RWPE2 (cell line): ENCODE results near the gene DARS1.
"Not testable (repeated sequence)": the region's sequence is repeated elsewhere in the genome, so short reads cannot be mapped to it uniquely, and the experiment has no call there.

Experiments used
- ATAC-seq: fragments of 200-7000 bp; cut with Tn5 transposase; 3 replicates; pipeline ENCODE4 v1.9.1; 2021; ENCODE audit warnings: low read depth
- DNase-seq: peaks from one replicate; pipeline ENCODE4 v3.0.0-alpha.2; 2020; ENCODE audit warnings: low spot score
- H3K27ac ChIP-seq: fragments of 450-650 bp; 2 replicates; pipeline ENCODE4 v1.5.1; 2017; ENCODE audit warnings: mild to moderate bottlenecking; ENCODE audit not compliant: poor library complexity, severe bottlenecking
- H3K27me3 ChIP-seq: fragments of 250-450 bp; sonication (Bioruptor Pico); 2 replicates; pipeline ENCODE4 v1.5.1; 2021; ENCODE audit warnings: mild to moderate bottlenecking, moderate library complexity; ENCODE audit not compliant: insufficient read depth, poor library complexity, severe bottlenecking
- H3K36me3 ChIP-seq: fragments of 250-450 bp; sonication (Bioruptor Pico); 2 replicates; pipeline ENCODE4 v1.5.1; 2020; ENCODE audit warnings: low read depth, mild to moderate bottlenecking, moderate library complexity
- H3K4me1 ChIP-seq: fragments of 250-450 bp; sonication (Bioruptor Pico); 2 replicates; pipeline ENCODE4 v1.5.1; 2021; ENCODE audit warnings: mild to moderate bottlenecking, moderate library complexity; ENCODE audit not compliant: insufficient read depth, poor library complexity, severe bottlenecking
- H3K4me3 ChIP-seq: fragments of 250-450 bp; sonication (Bioruptor Pico); 2 replicates; pipeline ENCODE4 v1.5.1; 2021; ENCODE audit warnings: mild to moderate bottlenecking, moderate library complexity; ENCODE audit not compliant: severe bottlenecking
- H3K9me3 ChIP-seq: fragments of 250-450 bp; sonication (Bioruptor Pico); 2 replicates; pipeline ENCODE4 v1.5.1; 2021; ENCODE audit warnings: mild to moderate bottlenecking, moderate library complexity; ENCODE audit not compliant: severe bottlenecking
- TF ChIP-seq, protein P1 (sequence below): fragments of 450-650 bp; IDR thresholded peaks from one replicate; pipeline ENCODE4 v1.5.1; 2017; ENCODE audit warnings: mild to moderate bottlenecking, moderate library complexity; ENCODE audit not compliant: poor library complexity, severe bottlenecking

Gene DARS1

DNA sequence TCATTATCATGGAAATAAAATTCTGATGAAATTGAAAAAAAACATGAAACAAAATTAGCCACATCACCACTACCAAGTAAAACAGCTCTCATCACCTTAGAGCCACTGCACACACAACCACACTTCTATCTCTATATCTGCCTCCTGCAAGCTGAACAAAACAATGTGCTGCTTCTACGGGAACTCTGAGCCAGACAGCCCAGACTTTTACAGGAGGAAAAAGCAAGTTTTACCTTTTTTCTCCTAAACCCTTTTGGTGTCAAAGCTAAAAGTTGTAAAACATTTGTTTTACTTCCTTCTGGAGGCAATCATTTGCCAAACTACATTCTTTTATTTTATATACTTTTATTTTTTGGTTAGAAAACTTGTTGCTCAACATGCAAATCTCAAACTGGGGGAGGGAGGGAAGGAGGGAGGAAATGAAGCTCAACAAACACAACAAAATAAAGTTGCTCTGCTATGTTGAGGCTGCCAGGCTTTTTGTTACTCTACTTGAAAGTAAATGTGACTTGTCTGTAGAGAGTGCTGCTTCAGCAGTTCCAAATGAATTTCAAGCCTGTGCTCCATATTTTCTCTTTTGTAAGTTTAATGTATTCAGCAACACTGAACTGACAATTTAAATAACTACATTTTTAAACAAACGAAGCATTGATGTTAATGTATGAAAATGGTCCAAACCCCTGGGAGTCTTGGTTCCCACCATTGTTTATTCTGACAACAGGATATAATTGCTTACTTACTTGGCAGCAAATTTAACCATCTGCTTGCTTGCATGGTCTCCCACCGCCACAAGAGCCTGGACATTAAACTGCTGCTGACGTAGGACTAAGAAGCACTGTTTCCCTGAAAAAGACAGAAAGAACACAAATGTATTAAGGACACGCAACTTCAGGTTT is 24.5 kb downstream of the DARS1 start:
- H3K9me3 ChIP-seq: no peaks in the 10 kb centered on the region
- H3K27me3 ChIP-seq: no peaks in the 10 kb centered on the region
- peaks cover 15% of the 10 kb centered on the region for H3K4me1 ChIP-seq
- TF ChIP-seq, protein P1, sequence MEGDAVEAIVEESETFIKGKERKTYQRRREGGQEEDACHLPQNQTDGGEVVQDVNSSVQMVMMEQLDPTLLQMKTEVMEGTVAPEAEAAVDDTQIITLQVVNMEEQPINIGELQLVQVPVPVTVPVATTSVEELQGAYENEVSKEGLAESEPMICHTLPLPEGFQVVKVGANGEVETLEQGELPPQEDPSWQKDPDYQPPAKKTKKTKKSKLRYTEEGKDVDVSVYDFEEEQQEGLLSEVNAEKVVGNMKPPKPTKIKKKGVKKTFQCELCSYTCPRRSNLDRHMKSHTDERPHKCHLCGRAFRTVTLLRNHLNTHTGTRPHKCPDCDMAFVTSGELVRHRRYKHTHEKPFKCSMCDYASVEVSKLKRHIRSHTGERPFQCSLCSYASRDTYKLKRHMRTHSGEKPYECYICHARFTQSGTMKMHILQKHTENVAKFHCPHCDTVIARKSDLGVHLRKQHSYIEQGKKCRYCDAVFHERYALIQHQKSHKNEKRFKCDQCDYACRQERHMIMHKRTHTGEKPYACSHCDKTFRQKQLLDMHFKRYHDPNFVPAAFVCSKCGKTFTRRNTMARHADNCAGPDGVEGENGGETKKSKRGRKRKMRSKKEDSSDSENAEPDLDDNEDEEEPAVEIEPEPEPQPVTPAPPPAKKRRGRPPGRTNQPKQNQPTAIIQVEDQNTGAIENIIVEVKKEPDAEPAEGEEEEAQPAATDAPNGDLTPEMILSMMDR: no peak
- peaks cover 49% of the 10 kb centered on the region for H3K36me3 ChIP-seq
- H3K4me3 ChIP-seq: no peak overlapping the region
- ATAC-seq (no peak), DNase-seq (no peak)
- H3K27ac ChIP-seq: no peak overlapping the region

DNA sequence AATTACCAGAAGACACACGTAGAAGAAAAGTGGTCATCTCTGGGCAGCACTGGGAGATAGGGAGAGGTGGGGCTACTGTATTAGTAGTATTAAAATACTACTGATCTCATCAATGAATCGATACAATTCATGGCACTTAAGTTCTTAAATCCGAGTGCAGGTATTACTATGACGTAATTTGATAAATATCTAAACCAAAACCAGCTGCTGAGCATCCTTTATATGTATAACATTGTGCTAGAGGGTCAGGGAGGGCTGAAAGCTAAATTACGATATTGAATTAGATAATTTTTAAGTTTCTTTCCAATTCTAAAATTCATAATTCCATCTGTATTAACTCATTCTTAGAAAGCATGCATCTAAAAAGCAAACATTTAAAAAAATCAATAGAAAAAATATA is 25.3 kb downstream of the DARS1 start:
- DNase-seq: no peak
- TF ChIP-seq, protein P1: no peak
- Histone ChIP-seq H3K27me3 (no peaks in the 10 kb centered on the region), H3K4me1 (peaks cover 15% of the 10 kb centered on the region), H3K27ac (no peak overlapping the region), H3K9me3 (no peaks in the 10 kb centered on the region), H3K4me3 (no peak overlapping the region), H3K36me3 (peaks cover 49% of the 10 kb centered on the region)
- ATAC-seq: no peak

DNA sequence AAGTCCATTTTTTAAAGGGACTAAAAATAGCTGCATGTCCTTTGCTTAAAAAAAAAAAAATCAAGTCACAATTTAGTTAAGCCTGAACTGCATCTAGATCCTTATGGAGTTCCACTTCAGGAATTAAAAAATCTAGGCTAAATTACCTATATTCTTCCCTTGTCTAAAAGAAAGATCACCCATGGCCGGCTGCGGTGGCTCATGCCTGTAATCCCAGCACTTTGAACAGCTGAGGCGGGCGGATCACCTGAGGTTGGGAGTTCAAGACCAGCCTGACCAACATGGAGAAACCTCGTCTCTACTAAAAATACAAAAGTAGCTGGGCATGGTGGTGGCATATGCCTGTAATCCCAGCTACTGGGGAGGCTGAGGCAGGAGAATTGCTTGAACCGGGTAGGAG is 26.5 kb downstream of the DARS1 start:
- H3K27me3 ChIP-seq, DNase-seq, H3K4me3 ChIP-seq, ATAC-seq, H3K4me1 ChIP-seq, H3K9me3 ChIP-seq, H3K27ac ChIP-seq: not testable (repeated sequence)
- peaks cover 49% of the 10 kb centered on the region for H3K36me3 ChIP-seq

DNA sequence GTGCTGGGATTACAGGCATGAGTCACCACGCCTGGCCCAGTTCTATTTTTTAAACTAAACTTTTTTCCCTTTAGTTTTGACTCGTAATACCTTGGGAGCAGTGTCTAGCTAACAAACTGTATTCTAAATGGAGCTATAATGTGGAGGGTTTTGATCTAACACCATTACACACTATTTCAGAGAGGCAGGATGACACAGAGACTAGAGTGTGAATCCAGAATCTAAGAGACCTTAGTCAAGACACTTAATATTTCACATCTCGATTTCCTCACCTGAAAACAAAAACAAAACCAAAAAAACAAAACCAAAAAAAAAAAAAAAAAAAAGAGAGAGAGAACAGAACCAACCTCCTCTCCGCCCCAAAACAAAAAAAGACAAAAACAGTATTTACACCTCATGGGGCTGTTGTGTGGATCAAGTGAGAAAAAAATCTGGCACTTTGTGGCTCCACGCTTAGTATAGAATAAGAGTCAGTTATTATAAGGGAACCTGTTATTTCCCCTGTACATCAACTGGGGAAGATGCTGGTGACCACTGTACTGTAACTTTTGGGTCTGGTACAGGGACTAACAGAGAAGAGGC is 31.3 kb downstream of the DARS1 start:
- H3K9me3 ChIP-seq: no peaks in the 10 kb centered on the region
- DNase-seq: no peak
- ATAC-seq: no peak
- H3K36me3 ChIP-seq: peaks cover 42% of the 10 kb centered on the region
- TF ChIP-seq, protein P1: no peak
- no peak overlapping the region for H3K27ac ChIP-seq
- H3K4me1 ChIP-seq: peaks cover 12% of the 10 kb centered on the region
- H3K27me3 ChIP-seq: no peaks in the 10 kb centered on the region
- H3K4me3 ChIP-seq: no peak overlapping the region

DNA sequence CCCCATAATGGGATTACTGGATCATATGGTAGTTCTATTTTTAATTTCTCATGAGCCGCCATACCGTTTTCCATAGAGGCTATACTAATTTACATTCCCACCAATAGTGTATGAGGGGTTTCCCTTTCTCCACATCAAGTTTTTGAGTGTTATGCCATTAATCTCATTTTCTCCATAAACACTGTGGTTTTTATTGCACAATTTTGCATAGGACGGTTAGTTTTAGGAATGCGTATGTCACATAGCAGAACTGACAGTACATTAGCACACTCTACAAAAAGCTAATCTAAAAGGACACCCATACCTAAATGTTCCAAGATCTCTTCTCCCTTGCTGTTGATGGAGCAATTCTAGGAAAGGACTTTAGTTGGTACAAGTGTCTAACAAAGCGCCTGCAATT is 32.5 kb downstream of the DARS1 start:
- H3K27me3 ChIP-seq: no peaks in the 10 kb centered on the region
- no peak for DNase-seq
- H3K27ac ChIP-seq: no peak overlapping the region
- peaks cover 37% of the 10 kb centered on the region for H3K36me3 ChIP-seq
- no peaks in the 10 kb centered on the region for H3K9me3 ChIP-seq
- no peak for ATAC-seq
- no peak overlapping the region for H3K4me3 ChIP-seq
- TF ChIP-seq, protein P1: no peak
- H3K4me1 ChIP-seq: peaks cover 22% of the 10 kb centered on the region
